Measurements from ENCODE around the gene UGT1A8.
"Not testable (repeated sequence)": the region's sequence is repeated elsewhere in the genome, so short reads cannot be mapped to it uniquely, and the experiment has no call there.

UGT1A8 gene

GRCh38 chr2:233617476-233617875 lies at the start of gene UGT1A8:
Gene UGT1A8, plus strand, starts transcription at chr2:233617633. Its CDS starts 75 bp downstream, at chr2:233617708.
- not testable (repeated sequence) for DNase-seq

GRCh38 chr2:233571001-233571400 lies 46.4 kb upstream of the UGT1A8 start:
- no peak for DNase-seq

GRCh38 chr2:233571462-233571861 lies 46.0 kb upstream of the UGT1A8 start:
- DNase-seq: no peak

- no peak for DNase-seq
These were observed 45.0 kb upstream of the UGT1A8 start for GRCh38 chr2:233572468-233572867.

GRCh38 chr2:233577341-233577740 lies 40.1 kb upstream of the UGT1A8 start:
- DNase-seq: not testable (repeated sequence)

- DNase-seq: not testable (repeated sequence)
These were observed 34.0 kb upstream of the UGT1A8 start for GRCh38 chr2:233583217-233583965.

- DNase-seq: no peak
These were observed 33.2 kb upstream of the UGT1A8 start for GRCh38 chr2:233584210-233584609.

- no peak for DNase-seq
These were observed 29.0 kb upstream of the UGT1A8 start for GRCh38 chr2:233588400-233588799.

GRCh38 chr2:233592706-233593105 lies 24.7 kb upstream of the UGT1A8 start:
- DNase-seq: not testable (repeated sequence)

- DNase-seq: no peak
These were observed 24.2 kb upstream of the UGT1A8 start for GRCh38 chr2:233593201-233593600.

GRCh38 chr2:233597522-233597921 lies 19.9 kb upstream of the UGT1A8 start:
- no peak for DNase-seq

- no peak for DNase-seq
These were observed 18.5 kb upstream of the UGT1A8 start for GRCh38 chr2:233598952-233599351.

- no peak for DNase-seq
These were observed 17.0 kb upstream of the UGT1A8 start for GRCh38 chr2:233600386-233600785.

GRCh38 chr2:233602076-233602475 lies 15.4 kb upstream of the UGT1A8 start:
- DNase-seq: no peak

GRCh38 chr2:233603520-233603919 lies 13.9 kb upstream of the UGT1A8 start:
- DNase-seq: no peak

GRCh38 chr2:233604826-233605225 lies 12.6 kb upstream of the UGT1A8 start:
- DNase-seq: no peak

- DNase-seq: no peak
These were observed 11.8 kb upstream of the UGT1A8 start for GRCh38 chr2:233605680-233606079.

GRCh38 chr2:233611284-233611683 lies 6.1 kb upstream of the UGT1A8 start:
- DNase-seq: no peak

- no peak for DNase-seq
These were observed 2.8 kb downstream of the UGT1A8 start for GRCh38 chr2:233620204-233620603.

- DNase-seq: not testable (repeated sequence)
These were observed 4.4 kb downstream of the UGT1A8 start for GRCh38 chr2:233621863-233622262.

- no peak for DNase-seq
These were observed 10.0 kb downstream of the UGT1A8 start for GRCh38 chr2:233627331-233628025.

GRCh38 chr2:233636306-233636705 lies 18.9 kb downstream of the UGT1A8 start, which contains the start of gene UGT1A10:
Gene UGT1A10, plus strand, starts transcription at chr2:233636448. Its CDS starts 75 bp downstream, at chr2:233636523.
- DNase-seq: not testable (repeated sequence)

- no peak for DNase-seq
These were observed 21.4 kb downstream of the UGT1A8 start for GRCh38 chr2:233638836-233639235.

- no peak for DNase-seq
These were observed 22.4 kb downstream of the UGT1A8 start for GRCh38 chr2:233639860-233640259.
